ENCODE measurements around the gene DCC.

Gene DCC

GRCh38 chr18:52612406-52612805, 272.4 kb downstream of the DCC start:
- no peak for DNase-seq (ENCODE audit: low read depth)
- TF ChIP-seq, protein P1, sequence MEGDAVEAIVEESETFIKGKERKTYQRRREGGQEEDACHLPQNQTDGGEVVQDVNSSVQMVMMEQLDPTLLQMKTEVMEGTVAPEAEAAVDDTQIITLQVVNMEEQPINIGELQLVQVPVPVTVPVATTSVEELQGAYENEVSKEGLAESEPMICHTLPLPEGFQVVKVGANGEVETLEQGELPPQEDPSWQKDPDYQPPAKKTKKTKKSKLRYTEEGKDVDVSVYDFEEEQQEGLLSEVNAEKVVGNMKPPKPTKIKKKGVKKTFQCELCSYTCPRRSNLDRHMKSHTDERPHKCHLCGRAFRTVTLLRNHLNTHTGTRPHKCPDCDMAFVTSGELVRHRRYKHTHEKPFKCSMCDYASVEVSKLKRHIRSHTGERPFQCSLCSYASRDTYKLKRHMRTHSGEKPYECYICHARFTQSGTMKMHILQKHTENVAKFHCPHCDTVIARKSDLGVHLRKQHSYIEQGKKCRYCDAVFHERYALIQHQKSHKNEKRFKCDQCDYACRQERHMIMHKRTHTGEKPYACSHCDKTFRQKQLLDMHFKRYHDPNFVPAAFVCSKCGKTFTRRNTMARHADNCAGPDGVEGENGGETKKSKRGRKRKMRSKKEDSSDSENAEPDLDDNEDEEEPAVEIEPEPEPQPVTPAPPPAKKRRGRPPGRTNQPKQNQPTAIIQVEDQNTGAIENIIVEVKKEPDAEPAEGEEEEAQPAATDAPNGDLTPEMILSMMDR (IDR thresholded peaks at IDR 0.05; ENCODE audit: low read length, missing control alignments): no peak

DNA sequence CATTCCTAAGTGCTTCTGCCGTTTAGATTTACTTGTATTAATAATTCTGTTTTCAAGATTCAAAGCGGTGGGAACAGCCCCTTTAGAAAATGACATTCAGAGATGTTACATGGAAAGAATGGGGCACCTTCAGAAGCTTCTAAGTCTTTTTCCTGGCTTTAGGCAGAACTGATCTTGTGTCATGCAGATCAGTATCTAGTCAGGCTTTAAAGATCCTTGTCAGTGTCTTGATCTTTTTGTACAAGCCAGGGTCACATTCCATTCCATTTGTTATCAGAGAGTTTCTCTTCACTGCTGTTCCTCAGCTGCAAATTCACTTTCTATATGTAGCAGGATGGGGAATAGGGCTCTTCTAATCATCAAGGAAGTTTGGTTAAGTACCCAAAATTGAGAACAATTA, 275.3 kb downstream of the DCC start:
- TF ChIP-seq, protein P1 (IDR thresholded peaks at IDR 0.05; ENCODE audit: low read length, missing control alignments): no peak
- H3K4me3 ChIP-seq (replicated peaks; ENCODE audit: low read depth, low read length): no peak overlapping the region
- no peak for DNase-seq (ENCODE audit: low read depth)

More at GRCh38 chr18:52612406-52612805, 272.4 kb downstream of the DCC start:
- no peak overlapping the region for H3K4me3 ChIP-seq (replicated peaks; ENCODE audit: low read depth, low read length)

- DNase-seq (ENCODE audit: low read depth): no peak
- TF ChIP-seq, protein P1 (IDR thresholded peaks at IDR 0.05; ENCODE audit: low read length, missing control alignments): no peak
- H3K4me3 ChIP-seq (replicated peaks; ENCODE audit: low read depth, low read length): no peak overlapping the region
These were observed 275.9 kb downstream of the DCC start for GRCh38 chr18:52615943-52616342.

DNA sequence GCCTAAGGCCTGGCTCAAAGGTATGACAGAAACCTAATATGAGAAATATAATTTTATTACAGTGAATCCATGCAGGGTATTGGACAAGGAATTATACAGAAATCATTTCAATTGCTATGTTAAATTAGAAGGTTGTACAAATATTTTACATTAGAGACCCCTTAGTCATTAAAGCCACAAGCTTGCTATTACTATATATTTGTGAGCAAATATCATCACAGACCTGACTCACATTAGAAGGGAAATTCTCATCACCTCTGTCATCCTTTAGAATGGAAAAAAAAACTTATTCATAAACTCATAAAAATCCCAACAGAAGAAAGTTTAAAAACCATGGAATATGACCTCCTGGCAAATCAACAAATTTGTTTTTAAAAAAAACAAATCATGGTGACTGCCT, 277.9 kb downstream of the DCC start:
- no peak overlapping the region for H3K4me3 ChIP-seq (replicated peaks; ENCODE audit: low read depth, low read length)
- DNase-seq (ENCODE audit: low read depth): no peak
- TF ChIP-seq, protein P1 (IDR thresholded peaks at IDR 0.05; ENCODE audit: low read length, missing control alignments): no peak

DNA sequence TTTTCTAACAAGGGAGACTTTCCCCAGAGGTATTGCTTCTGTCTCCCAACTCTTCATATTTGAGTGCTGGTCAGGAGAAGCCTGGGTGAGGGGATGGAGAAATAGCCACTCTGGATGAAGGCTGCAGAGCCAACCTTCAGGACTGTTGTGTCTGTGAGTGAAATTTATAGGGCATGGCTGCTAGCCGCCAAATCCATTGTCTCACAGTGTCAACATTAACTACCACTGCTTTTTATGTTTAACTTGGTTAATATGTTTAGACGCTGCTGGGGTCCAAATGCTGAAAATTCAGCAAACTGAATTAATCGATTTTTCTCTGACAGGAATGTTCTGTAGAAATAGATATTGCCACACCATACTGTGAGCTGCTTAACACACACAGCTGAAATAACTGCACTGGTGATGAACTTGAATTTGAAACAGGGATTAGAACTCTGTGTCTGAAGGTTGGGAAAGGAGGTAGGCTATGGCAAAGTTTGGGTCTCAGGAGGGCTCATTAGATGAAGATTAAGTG, 281.0 kb downstream of the DCC start:
- H3K4me3 ChIP-seq (replicated peaks; ENCODE audit: low read depth, low read length): no peak overlapping the region
- TF ChIP-seq, protein P1 (IDR thresholded peaks at IDR 0.05; ENCODE audit: low read length, missing control alignments): no peak
- no peak for DNase-seq (ENCODE audit: low read depth)

DNA sequence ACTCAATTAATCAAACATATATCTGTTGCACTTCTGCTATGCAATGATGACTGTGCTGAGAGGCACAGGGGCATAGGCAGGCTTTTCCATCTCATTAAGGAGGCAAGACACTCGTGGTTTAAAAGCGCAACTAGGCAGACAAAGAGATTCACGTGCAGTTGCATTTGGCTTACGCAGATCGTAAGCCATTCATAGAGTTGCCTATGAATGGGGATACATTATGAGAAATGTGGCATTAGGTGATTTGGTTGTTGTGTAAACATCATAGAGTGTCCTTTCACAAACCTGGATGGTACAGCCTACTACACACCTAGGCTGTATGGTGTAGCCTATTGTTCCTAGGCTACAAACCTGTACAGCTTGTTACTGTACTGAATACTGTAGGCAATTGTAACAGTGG, 284.7 kb downstream of the DCC start:
- no peak overlapping the region for H3K4me3 ChIP-seq (replicated peaks; ENCODE audit: low read depth, low read length)
- DNase-seq (ENCODE audit: low read depth): no peak
- TF ChIP-seq, protein P1 (IDR thresholded peaks at IDR 0.05; ENCODE audit: low read length, missing control alignments): no peak

DNA sequence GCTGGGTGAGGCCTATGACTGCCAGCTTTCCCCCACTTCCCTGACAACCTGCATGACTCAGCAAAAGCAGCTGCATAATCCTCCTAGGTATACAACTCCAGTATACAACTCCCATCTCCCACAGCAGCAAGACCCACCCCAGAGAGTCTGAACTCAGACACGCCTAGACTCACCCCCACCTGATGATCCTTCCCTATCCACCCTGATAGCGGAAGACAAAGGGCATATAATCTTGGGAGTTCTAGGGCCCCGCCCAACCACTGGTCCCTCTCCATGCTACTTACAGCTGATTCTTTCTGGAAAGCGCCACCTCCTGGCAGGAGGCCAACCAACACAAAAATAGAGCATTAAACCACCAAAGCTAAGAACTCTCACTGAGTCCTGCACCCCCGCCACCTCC, 296.5 kb downstream of the DCC start:
- TF ChIP-seq, protein P1 (IDR thresholded peaks at IDR 0.05; ENCODE audit: low read length, missing control alignments): no peak
- no peak overlapping the region for H3K4me3 ChIP-seq (replicated peaks; ENCODE audit: low read depth, low read length)
- DNase-seq (ENCODE audit: low read depth): no peak
